Skin epidermis (tissue), 12 donors: ENCODE measurements around the gene TAMM41.
"Not testable (repeated sequence)": the region's sequence is repeated elsewhere in the genome, so short reads cannot be mapped to it uniquely, and the experiment has no call there.

Experiments used
- H3K27ac ChIP-seq, 21 experiments: fragments of 200-600 bp; sonication (generic) in 11 of 21; one replicate each; pipeline ENCODE4 v1.5.0; 2020; ENCODE audit warnings: mild to moderate bottlenecking in 3 of 21, inconsistent platforms in 2 of 21, moderate library complexity in 2 of 21
- H3K4me3 ChIP-seq, 7 experiments: fragments of 200-600 bp; sonication (generic) in 2 of 7; one replicate each; pipeline ENCODE4 v1.5.0; 2020; ENCODE audit warnings: inconsistent platforms in 2 of 7, mild to moderate bottlenecking in 2 of 7, moderate library complexity in 1 of 7

The TAMM41 gene, protein sequence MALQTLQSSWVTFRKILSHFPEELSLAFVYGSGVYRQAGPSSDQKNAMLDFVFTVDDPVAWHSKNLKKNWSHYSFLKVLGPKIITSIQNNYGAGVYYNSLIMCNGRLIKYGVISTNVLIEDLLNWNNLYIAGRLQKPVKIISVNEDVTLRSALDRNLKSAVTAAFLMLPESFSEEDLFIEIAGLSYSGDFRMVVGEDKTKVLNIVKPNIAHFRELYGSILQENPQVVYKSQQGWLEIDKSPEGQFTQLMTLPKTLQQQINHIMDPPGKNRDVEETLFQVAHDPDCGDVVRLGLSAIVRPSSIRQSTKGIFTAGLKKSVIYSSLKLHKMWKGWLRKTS

GRCh38 chr3:11846281-11847266, at the start of gene TAMM41:
TSS of gene TAMM41 (minus strand) at chr3:11846885. CDS start at chr3:11846636, 249 bp downstream.
- Histone ChIP-seq H3K27ac (peak within 1 kb of the TSS; percentile 66 to 96 (median 92)), H3K4me3 (peak within 1 kb of the TSS; percentile 68 to 86 (median 74))

DNA sequence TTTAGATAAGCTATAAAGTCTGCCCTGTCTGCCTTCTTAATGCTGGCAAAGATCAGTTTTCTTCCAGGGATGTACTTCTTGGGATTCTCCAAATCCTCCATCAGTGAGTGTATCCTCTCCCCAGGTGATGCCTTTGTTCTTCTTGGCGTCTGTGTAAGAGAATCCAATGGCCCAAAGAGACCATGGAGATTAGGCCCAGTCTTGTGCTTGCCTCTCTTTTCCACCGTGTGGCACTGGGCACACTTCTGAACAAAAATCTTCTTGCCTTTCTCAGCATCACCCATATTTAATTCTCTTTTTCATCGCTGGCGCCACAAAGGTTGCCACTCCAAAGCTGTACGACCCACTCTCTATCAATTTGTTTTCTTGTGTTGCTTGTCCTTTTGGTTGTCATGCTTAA, 32.2 kb upstream of the TAMM41 start:
- no peak overlapping the region for H3K4me3 ChIP-seq

DNA sequence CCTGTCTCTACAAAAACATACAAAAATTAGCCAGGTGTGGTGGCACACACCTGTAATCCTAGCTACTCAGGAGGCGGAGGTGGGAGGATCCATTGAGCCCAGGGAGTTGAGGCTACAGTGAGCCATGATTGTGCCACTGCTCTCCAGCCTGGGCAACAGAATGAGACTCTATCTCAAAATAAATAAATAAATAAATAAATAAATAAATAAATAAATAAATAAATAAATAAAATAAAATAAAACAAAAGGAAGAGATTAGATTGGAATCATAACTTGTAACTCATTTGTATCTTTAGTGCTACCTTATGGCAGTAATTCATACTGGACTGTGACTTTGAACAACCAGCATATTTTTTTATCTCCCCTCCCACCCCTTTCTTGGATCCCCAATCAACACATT, 28.0 kb upstream of the TAMM41 start:
- H3K4me3 ChIP-seq, H3K27ac ChIP-seq: not testable (repeated sequence)

More for the DNA sequence above, 32.2 kb upstream of the TAMM41 start:
- H3K27ac ChIP-seq = no peak overlapping the region

- H3K27ac ChIP-seq, H3K4me3 ChIP-seq: not testable (repeated sequence)
These were observed 17.1 kb upstream of the TAMM41 start for GRCh38 chr3:11863739-11864138.

DNA sequence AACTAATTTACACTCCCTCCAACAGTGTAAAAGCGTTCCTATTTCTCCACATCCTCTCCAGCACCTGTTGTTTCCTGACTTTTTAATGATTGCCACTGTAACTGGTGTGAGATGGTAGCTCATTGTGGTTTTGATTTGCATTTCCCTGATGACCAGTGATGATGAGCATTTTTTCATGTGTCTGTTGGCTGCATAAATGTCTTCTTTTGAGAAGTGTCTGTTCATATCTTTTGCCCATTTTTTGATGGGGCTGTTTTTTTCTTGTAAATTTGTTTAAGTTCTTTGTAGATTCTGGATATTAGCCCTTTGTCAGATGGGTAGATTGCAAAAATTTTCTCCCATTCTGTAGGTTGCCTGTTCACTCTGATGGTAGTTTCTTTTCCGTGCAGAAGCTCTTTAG, 15.9 kb upstream of the TAMM41 start:
- not testable (repeated sequence) for H3K4me3 ChIP-seq, H3K27ac ChIP-seq

DNA sequence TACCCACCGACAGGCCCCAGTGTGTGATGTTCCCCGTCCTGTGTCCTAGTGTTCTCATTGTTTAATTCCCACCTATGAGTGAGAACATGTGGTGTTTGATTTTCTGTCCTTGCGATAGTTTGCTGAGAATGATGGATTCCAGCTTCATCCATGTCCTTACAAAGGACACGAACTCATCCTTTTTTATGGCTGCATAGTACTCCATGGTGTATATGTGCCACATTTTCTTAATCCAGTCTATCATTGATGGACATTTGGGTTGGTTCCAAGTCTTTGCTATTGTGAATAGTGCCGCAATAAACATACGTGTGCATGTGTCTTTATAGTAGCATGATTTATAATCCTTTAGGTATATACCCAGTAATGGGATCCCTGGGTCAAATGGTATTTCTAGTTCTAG, 15.5 kb upstream of the TAMM41 start:
- not testable (repeated sequence) for H3K27ac ChIP-seq, H3K4me3 ChIP-seq

GRCh38 chr3:11860213-11860612, 13.5 kb upstream of the TAMM41 start:
- not testable (repeated sequence) for H3K27ac ChIP-seq, H3K4me3 ChIP-seq

- Histone ChIP-seq H3K4me3 (no peak overlapping the region), H3K27ac (no peak overlapping the region)
These were observed 6.8 kb upstream of the TAMM41 start for GRCh38 chr3:11853450-11853849.

DNA sequence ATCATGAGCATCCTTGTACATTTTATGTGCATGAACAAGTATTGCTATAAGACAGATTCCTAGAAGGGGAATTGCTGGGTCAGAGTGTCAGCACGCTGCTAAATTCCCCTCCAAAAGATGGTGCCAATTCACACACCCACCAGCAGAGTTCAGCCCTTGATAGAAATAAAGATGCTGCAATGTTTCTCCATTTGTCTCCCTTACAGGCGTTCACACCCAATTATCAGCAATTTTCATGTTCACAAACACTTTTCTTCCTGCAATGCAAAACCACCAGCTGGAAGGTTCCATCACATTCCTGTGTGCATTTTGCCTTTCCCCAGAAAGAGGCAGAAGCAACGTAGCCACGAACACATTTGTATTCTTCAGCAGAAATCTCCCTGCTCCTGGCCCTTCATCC, 3.3 kb upstream of the TAMM41 start:
- Histone ChIP-seq H3K27ac (no peak overlapping the region), H3K4me3 (no peak overlapping the region)

GRCh38 chr3:11847607-11848006, 922 bp upstream of the TAMM41 start:
- Histone ChIP-seq H3K4me3 (peak overlapping the region in 1 of 7 experiments; percentile 68), H3K27ac (peak overlapping the region in 5 of 21 experiments; percentile 86 to 95 (median 94))

GRCh38 chr3:11845651-11846050, 1.0 kb downstream of the TAMM41 start:
- Histone ChIP-seq H3K4me3 (peak overlapping the region; percentile 68 to 86 (median 74)), H3K27ac (peak overlapping the region in 18 of 21 experiments; percentile 73 to 96 (median 91))

DNA sequence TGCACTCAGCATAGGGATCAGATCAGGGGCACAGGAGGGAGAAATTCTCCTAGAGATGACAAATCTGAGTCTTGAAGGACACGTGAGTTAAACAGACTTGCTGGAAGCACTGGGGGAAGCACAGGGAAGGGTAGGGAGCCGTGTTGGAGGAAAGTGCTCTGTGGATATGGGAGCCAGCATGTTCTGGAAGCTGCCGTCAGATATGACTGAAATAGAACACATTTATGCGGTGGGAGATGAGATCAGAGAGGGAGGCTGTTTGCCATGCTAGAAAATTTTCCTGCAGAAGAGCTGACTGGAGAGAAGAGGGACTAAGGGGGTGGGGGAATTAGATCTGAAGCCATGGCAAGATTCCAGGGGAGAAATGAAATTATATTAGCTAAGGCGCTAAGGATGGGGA, 1.8 kb downstream of the TAMM41 start:
- H3K27ac ChIP-seq = no peak overlapping the region
- H3K4me3 ChIP-seq = no peak overlapping the region

DNA sequence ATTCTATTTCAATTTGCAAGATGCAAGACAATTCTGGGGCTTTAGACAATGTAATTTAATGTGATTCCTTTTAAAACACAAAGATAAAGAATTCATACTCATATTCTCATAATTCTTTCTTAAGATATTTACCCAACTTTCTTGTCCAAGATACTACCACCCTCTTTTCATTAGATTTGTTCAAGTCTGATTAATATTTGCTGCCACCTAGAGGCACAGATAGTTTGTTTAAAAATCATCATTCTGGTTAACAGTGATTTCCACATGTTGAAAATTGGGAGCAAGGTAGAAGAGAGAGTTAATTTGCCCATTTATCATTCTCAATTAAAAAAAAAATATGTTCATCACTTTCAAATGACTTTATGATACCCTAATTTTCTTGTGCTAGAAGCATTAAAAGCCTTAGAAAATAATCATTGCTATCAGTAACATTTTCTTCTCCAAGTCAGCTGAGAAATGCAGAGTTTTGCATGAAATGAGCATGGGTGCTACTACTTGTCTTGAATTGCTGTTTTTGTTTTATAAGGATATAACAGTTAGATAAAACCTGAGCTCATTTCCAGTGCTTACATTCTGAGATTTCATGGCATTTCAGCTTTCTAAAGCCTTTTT, 11.6 kb downstream of the TAMM41 start:
- Histone ChIP-seq H3K27ac (no peak overlapping the region), H3K4me3 (no peak overlapping the region)

DNA sequence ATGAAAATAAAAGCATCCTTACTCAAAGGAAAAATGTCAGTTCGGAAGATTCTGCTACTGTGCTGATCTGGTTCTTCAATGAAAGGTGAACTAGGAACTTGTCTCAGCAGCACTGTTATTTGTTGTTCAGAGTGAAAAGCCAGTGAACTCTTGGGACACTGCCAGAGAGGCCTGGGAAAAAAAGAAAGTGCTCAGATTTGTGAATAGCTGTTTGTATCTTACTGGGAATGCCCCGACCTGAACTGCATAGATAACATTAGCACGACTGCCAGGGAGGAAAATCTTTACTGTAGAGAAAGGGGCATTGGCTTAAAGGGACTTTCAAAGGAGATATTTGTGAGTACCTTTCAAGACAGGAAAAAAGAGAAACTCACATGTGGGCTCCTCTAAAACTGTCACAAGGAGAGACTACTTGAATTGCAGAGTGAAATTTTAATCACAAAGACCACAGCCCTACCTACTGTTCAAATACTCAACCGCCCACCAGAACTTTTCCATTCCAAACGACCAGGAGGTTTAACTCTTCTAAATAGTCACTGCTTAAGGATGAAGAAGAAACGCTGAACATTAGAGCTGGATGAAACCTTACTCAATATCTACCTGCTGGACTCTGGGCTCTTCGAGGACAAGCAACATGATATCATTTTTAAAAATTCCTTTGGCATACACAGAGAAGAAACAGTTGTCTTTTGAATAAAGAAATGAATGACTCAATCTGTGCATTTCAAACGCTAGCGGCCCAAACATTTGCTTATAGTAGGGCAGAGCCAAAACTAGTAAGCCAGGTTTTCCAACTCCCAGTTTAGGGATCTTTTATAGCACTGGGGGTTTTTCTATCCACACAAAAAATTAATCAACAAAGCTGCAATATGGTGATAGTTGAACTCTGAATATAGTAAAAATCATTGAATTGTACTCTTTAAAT, 13.4 kb downstream of the TAMM41 start:
- Histone ChIP-seq H3K27ac (peak overlapping the region in 1 of 21 experiments; percentile 8), H3K4me3 (no peak overlapping the region)

GRCh38 chr3:11829416-11829815, 17.3 kb downstream of the TAMM41 start:
- no peak overlapping the region for H3K4me3 ChIP-seq
- no peak overlapping the region for H3K27ac ChIP-seq

GRCh38 chr3:11826628-11827265, 19.9 kb downstream of the TAMM41 start:
- Histone ChIP-seq H3K27ac (no peak overlapping the region), H3K4me3 (no peak overlapping the region)

- H3K27ac ChIP-seq = no peak overlapping the region
- no peak overlapping the region for H3K4me3 ChIP-seq
These were observed 21.4 kb downstream of the TAMM41 start for GRCh38 chr3:11825301-11825700.

DNA sequence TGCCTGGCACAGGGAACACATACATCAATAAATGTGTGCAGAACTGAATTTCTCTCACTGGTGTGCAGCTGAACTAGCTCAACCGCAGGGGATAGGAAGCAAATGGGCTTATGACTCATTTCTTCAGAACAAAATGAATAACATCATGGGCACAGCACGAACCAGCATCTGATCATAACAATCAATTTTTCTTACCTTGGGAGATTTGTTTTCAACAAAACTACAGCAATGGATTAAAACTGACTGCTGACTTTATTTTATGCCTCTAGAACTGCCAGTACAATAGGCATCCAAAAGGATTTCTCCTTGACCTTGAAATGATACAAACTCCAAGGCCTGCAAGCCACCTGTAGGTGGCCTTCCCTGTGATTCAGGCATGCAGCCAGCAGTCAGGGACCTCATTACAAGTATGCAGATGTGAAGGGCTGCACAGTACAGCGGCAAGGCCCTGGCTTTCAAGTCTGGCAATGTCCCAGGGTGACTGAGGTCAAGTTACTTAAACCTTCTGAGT, 26.1 kb downstream of the TAMM41 start:
- no peak overlapping the region for H3K4me3 ChIP-seq
- H3K27ac ChIP-seq = peak overlapping the region in 1 of 21 experiments; percentile 19
